HUDEP-2 (cell line): ENCODE data around the gene FAM53B.

Experiments used
- DNase-seq, 76 experiments: peaks; one replicate each; lab custom pipeline; 2025; ENCODE audit not compliant: unreplicated experiment in 76 of 76; lab: John Stamatoyannopoulos, UW

The FAM53B gene

DNA sequence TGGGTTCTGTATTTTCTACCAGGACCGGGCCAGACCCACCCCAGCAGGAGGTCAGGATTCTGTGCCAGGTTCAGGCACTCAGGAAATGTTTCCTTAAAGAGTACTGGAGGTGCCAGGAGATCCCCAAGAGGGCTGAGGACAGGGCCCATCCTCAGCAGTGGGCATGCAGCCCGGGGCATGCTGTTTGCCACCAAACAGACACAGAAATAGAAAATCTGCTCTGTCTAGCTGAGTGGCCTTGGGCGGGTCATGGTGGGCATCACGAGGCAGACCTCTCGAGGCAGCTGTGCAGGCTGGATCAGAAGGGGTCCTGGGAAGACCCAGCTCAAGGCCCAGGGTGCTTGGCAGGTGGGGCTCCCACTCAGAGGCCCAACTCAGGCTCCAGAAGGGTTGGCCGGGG lies 105.0 kb downstream of the FAM53B start:
- DNase-seq, result no peak

DNA sequence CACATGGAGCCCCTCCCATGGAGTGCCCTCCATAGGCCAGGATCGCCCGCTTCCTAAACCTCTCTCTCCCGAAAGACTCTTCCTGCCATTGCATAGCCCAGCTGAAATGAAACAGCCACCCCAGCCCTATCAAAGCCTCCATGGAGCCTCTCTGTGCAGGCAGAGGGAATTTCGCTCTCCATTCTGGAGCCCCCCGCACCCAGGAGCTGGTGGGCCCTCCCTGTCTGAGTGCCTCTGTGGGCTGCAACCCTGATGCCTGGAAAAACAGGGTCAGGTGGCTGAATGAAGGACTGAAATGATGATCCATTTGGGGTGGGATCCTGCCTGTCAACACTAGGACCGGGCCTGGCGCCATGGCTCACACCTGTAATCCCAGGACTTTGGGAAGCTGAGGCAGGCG lies 106.4 kb downstream of the FAM53B start:
- no peak for DNase-seq

DNA sequence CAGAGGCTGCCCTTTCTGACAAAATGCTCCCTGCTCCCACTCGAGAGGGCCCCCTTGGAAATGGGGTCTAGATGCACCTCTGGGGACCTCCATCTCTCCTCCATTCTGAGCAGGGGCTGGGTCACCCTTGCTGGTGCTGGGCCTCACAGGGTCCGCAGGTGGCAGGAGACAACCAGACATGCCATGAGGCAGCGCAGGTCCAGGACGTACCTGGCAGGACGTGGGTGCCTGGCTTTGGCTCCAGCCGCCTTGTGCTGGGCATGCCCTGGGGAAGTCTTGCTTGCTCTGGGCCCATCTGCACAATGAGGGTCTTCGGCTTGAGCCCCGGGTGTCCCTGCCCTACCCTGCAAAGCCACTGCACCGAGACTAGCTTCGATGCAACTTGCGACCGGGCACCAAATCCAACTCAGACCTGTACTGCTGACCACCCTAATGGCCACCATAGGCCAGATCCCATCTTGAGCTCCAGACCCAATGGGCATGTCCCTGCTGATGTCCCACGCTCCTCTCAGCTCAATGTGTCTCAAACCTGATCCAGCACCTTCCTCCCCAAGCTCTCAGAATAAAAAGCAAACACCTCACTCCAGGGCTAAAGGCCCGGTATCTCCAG lies 107.0 kb downstream of the FAM53B start:
- no peak for DNase-seq

DNA sequence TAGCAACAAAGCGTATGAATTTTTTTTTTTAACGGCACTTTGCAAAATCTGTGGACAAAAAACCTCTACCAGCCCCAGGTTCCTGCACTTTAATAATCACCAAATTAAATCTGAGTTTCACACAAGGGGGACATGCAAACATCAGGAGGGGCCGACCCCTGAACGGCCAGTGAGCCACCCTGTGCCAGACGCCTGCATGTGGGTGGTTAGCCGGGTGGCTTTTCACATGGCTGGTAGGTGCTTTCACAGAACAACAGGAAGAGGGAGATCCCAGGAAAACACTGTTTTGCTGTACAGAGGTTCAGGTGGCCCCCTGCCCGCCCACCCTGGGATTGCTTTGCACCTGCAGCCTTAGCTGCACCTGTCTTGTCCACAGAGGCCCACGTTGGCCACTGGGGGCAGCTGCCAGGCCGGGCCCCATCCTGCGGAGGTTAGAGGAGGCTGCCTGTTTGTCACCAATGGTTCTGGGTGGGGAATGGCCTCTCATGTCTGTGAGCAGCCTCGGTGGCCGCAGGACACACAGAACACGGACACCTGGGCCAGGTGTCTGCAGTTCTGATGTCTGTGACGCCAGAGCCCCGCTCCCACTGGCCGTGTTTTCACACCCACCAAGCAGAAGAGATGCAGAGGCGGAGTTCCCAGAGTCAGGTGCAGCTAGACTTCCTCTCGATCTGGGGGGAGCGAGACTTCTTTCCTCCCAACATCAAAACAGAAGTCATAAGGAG lies 107.7 kb downstream of the FAM53B start:
- no peak for DNase-seq

DNA sequence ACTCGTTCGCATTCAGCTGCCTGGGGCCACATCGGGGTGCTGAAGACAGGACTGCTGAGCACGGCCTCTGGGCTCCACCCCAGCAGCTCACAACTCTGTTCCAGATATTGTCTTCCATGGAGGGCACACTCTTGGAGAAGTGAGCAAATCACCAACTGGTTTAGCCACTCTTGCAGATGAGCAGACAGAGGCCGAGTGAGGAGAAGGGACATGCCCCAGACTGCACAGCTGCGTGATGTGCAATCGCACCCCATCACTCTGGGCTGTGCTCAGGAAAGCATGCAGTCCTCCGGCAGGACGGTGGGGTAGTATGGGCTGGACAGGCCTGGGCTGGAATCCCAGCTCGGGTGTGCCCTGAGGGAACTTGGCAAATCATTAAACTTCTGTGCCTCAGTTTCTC lies 111.6 kb downstream of the FAM53B start:
- no peak for DNase-seq

DNA sequence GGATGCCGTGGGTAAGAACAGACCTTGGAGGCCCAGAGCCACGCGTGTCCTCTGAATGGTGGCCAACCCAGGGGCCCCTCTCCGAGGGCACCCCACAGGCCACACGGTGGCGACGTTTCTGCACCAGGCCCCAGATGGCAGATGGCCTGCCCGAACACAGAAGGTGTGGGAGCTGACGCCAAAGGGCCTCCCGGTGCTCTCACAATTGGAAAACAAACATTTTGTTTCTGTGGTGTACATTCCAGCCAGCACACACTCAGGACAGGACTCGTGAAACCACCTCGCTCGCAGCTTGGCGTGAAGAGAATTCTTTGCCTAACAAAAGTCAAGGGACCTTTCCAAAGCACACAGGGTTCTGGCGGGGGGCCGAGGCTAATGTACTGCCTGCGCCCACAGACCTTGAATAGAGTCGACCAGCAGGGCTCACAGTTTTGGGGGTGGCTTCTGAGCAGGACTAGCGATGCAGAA lies 112.1 kb downstream of the FAM53B start:
- DNase-seq, result peak in 37 of 76 experiments; percentile 1 to 50 (median 24)

DNA sequence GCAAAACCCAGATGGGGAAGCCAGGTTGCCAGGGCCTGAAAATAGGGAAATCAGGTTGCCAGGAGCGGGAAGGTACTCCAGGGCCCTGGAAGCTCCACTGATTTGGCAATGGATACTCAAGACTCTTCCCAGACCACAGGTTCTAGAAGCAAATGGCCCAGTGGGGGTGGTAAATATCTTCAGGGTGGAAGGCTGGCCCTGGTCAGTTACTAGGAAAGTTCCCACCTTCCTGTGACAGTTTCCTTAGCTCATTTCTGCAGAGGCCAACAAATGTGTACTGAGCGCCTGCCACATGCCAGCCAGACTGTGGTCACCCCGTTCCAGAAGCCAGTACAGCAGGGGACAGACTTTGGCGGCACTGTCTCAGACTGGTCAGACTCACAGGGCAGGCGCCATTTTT lies 113.6 kb downstream of the FAM53B start:
- no peak for DNase-seq

DNA sequence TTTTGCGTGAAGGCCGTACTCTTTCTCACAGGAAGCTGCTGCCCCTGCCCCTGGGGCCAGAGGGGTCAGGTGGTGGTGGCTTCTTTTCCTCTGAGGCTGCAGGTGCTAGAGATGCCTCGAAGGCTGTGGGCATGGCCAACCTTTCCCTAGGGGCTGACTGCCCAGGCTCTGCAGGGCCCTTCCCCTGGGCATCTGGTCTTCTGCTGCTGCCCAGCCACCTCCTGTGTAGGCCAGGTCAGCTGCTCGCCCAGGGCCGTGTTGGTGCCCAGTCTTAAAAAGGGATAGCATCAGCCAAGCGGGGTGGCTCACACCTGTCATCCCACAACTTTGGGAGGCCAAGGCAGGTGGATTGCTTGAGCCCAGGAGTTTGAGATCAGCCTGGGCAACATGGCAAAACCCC lies 114.3 kb downstream of the FAM53B start:
- no peak for DNase-seq

DNA sequence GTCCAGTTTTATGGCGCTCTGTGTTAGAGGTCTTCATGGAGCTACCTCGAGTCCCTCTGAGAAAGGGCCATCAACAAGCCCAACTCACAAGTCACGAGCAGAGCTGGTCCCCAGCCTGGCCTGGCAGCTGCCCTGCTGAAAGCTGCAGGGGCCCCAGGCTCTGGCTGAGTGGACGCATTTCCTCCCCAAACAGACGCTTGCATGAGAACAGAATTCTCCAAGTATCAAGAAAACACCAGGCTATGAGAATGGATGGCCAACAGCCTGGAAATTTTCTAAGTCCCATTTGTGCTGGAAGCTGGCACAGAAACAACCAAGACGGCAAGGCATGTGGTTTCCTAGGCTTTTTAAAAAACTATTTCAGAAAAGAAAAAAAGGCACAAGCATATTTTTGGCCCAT lies 114.8 kb downstream of the FAM53B start:
- no peak for DNase-seq

DNA sequence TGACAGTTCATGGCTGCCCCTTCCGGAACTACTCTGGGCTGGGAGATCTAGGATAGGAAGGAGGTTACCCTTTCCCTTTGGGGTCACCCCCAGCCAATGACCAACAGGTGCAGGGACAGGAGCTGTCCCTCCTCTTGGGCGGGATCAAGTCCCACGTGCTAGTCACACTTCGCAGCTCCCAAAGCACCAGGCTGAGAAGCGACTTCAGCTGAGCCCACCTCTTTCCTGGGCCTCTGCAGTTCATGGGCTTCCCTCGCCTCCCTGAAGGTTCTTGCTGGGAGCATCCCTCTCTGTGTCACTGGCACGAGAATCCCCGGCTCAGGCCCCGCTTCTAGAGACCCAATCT lies 115.5 kb downstream of the FAM53B start:
- no peak for DNase-seq

DNA sequence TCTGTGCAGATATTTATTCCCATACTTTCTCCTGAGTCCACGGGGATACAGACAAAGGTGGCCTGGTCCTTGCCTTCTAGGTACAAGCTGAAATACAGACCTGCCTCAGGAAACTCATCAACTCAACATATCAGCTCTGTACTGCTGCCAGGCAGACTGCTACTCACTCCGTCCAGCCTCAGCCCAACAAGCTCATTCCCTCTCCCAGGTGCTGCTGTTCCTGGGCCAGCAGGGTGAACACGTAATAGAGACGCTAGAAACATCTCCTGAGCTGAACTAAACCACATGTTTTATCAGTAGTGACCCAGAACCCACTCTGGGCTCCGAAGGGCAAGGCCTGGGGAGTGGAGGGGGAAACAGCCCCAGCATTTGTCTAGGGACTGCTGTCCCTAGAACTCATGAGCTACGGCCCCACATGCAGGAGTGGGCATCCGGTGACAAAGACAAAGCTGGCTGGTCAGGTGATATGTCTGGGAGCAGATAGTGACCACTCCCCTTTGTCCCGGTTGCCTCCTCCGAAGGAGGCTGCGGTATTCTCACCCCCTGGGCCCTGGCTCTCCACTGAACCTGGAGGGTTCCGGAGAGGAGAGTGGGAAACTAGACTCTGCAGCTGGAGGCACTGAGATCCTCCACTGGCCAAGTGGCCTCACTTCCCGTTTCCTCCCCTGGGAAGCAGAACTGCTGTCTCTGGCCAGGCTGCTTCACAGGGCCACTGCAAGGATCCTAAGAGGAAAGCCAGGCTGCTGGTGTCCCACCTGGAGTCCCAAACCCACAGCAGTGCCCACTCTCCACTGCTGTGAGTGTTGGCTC lies 116.1 kb downstream of the FAM53B start:
- peak in 52 of 76 experiments; percentile 5 to 63 (median 30) for DNase-seq

DNA sequence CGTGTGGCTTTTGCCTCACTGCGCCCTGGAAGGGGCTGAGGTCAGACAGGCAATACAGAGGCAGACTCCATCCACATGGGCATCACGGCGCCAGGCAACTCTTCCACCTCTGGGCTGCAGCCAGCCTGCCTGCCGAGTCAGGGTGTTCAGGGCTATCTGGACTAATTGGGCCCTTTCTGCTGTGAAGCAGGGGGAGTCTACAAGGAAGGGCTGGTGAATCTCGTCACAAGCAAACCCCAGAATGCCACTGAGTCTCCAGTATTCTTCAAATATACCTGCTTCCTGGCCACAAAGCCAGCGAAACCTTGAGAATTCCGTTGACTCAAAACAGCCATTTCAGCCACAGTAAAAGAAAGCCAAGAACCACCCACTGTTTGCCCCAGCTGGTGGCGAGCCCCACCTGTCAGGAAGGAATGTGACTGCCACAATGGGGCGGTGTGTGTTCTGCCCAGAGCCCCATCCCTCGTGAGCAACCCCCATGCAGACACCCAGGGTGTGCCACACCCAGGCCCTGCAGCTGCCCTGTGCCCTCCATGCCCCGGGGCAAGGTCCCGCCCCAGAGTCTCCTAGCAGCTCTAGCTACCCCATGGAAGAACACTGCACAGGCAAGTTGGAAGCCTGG lies 117.3 kb downstream of the FAM53B start:
- peak in 66 of 76 experiments; percentile 6 to 75 (median 50) for DNase-seq

DNA sequence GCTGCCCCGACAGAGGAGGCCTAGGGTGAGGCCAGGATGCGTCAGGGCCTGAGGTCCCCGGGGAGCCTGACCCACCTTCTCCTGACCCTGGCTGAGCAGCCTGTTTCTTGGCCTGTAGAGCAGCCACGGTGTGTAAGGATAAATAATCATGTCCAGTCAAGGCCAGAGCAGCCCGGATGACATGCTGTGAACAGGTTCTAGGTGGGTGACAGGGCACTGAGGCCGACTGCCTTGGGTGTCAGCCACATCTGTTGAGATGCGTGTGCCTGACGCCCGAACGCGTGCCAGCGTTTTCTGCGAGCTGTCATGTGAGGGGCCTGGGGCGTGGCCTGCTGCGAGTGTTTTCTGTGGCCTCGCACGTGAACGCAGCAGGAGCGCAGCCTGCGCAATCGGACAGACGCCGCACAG lies 118.3 kb downstream of the FAM53B start:
- no peak for DNase-seq

DNA sequence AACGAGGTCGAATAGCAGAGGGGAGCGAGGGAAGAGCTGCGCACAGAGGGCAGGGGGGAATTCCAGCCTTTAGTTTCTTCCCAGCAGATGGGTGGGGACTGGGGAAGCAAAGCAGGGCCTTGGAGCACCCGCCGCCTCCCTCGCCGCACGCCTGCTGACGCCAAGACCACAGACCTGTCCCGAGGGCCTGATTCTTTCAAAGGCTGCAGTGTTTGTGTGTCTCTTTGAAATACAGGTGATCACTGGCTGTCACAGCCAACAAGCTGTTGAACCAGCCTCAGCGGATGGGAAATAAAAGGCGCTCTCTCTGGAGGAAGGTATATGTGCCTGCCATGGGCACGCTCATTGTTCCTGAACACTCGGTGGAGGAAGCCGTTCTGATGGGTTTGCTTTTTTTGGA lies 119.3 kb downstream of the FAM53B start:
- no peak for DNase-seq

DNA sequence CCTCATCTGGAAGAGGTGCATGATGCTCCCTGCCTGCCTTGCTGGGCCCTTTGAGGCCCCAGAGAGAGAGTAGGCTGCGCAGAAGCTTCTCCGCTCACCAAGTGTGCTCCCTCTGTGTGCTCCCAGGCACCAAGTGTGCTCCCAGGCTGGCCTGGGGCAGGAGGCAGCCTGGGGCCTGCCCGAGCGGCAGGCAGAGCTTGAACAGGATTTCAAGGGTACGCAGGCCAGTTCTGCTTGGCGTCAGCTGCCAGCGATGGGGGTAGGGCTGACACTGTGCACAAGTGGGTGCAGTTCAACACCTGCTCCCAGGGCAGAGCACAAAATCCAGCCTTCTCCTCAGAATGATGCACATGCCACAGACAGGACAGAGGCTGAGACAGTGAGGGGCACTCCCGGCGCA lies 119.7 kb downstream of the FAM53B start:
- DNase-seq, result no peak

DNA sequence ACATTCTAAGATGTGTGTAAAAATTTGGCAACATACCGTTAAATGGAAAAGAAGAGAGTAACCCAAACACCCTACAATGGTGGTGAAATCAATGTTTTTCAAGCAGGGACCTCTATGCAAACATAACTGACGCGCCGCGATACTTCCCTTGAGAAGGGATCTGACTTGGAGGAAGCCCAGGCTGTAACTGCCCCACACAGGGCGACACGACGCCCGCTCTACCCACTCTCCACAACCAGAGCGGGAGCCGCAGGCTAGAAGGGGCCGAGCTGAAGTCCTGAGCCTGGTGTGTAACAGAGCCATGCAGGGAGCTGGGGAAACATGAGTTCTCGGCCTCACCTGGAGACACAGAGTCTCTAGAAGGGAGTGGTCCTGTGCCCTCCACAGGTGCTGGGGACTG lies 120.2 kb downstream of the FAM53B start:
- no peak for DNase-seq

DNA sequence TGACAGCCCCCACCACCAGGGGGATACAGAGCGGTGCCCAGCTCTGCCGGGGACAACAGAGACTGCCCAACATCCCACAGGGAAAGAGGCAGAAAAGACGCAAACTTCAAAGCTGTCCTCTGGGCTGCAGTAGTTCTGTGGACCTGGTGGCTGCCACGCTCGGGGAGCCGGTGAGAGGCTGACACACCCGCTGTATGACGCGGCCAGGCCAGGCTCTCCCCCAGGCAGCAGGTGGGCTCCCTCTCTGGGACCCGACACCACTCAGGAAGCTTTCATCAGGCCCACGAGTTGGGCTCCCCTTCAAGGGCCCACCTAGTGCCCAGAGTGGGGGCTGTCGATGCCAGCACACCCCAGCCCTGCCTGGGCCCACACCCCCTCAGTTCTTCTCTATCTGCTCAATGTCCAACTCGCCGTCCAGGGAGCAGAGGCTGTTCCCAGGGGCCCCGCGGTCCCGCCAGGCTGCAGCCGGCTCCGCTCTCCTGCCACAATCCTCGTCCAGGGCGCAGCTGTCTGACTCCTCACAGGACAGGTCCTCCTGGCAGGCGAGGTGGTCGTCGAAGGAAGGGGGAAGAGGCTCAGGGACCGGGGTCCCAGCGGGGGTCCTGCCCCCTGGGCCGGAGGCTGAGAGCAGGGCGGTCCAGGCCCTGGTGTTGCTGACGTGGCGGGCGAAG lies 121.2 kb downstream of the FAM53B start:
- DNase-seq, result no peak

DNA sequence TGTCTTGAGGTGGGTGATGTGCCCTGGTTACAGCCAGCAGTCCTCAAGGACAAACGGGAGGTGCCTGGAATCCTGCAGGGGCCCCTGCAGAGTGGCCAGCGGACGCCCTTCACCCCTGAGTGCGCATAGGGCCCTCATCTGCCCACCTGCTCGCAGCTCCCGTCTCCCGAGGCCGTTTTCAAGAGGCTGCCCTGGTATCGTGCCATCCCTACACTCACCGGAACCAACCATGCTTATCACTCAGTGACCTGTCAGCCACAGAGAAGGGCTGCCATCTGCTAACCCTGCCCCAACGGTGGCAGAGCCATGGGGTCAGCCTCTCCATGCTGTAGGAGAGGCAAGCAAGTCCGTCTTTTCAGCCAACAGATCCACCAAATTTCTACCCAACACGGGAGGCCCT lies 122.0 kb downstream of the FAM53B start:
- DNase-seq, result no peak

DNA sequence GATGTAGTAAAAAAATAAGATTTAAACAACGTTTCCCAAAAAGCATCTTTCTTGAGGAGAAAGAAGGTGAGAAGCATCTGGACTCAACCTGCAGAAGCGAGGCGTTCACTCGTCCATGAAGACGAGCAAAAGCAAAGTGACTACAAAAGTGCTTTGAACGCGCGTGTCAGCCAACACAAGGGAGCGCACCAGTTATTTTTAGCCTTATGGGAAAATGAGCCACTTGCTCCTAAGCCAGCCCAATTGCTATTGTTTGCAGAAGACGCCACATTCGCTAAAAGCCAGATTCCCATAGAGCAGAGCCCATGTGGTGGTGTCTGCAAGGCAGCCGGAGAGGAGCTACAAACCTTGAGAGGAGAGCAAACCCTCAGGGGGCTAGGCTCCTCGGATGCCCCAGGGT lies 122.5 kb downstream of the FAM53B start:
- DNase-seq, result no peak

DNA sequence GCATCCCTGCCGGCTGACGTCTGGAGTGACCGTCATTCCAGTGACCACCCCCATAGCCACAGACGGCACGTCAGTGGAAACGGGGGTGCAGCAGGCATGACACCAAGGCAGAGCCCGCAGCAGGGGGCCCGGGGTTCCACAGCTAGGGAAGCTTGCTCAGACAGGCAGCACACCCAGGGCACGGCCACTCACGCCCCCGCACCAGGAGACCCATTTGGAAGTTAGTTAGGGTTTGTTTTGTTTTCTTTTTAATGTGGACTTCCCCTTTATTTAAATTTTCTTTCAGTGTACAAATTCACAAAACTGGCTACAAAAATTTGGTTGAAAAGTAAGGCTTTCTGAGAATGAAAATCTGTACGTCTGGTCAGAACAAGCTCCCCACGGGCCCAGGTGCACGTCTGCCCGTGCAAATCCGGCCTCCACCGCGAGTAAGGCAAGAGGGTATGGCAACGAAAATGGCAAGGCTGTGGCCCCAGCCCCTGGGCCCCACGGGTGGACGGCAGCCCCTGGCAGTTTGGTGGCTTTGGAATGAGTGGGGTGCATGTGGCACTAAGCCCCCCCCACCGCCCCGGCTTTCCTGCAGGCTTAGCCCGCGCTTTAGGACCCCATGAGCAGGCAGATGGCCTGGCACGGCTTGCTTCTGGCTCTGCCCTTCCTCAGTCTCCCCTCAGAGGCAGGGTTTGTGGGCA lies 124.2 kb downstream of the FAM53B start:
- no peak for DNase-seq
